DOHH2 (cell line): ENCODE results near the gene NPEPPS.
A peak's percentile ranks its signal among the peaks of the same experiment; 100 is the strongest.

Experiments used
- H3F3A ChIP-seq: fragments of 200-600 bp; sonication (generic), shearing (Covaris generic); 2 replicates; pipeline ENCODE4 v1.6.0; 2016; ENCODE audit warnings: antibody characterized with exemption, mild to moderate bottlenecking; ENCODE audit not compliant: control insufficient read depth, insufficient read depth
- H3K27ac ChIP-seq: fragments of 200-600 bp; sonication (generic); 2 replicates; pipeline ENCODE4 v1.5.1; 2014; ENCODE audit warnings: low read depth, mild to moderate bottlenecking, low read length, moderate library complexity
- H3K27me3 ChIP-seq: fragments of 200-600 bp; sonication (generic); 2 replicates; pipeline ENCODE4 v1.6.1; 2014; ENCODE audit warnings: mild to moderate bottlenecking, low read length, mixed read lengths; ENCODE audit not compliant: control insufficient read depth
- H3K36me3 ChIP-seq: fragments of 200-600 bp; sonication (generic); 2 replicates; pipeline ENCODE4 v1.6.1; 2014; ENCODE audit warnings: mild to moderate bottlenecking, low read length, moderate library complexity, mixed read lengths; ENCODE audit not compliant: control insufficient read depth
- H3K4me1 ChIP-seq: fragments of 200-600 bp; sonication (generic); 2 replicates; pipeline ENCODE4 v1.6.1; 2014; ENCODE audit warnings: mild to moderate bottlenecking, low read length, mixed read lengths; ENCODE audit not compliant: control insufficient read depth
- H3K4me2 ChIP-seq: fragments of 200-600 bp; sonication (generic); 2 replicates; pipeline ENCODE4 v1.6.0; 2014; ENCODE audit warnings: mild to moderate bottlenecking, low read length, moderate library complexity
- H3K4me3 ChIP-seq: fragments of 200-600 bp; sonication (generic); 2 replicates; pipeline ENCODE4 v1.5.1; 2014; ENCODE audit warnings: mild to moderate bottlenecking, low read length, mixed read lengths
- H3K79me2 ChIP-seq: fragments of 200-600 bp; sonication (generic); 2 replicates; pipeline ENCODE4 v1.6.1; 2014; ENCODE audit warnings: mild to moderate bottlenecking, low read length, mixed read lengths; ENCODE audit not compliant: control insufficient read depth
- H3K9me2 ChIP-seq: fragments of 200-600 bp; sonication (generic); replicated peaks from 2 replicates; pipeline ENCODE4 v1.6.1; 2014; ENCODE audit warnings: mild to moderate bottlenecking, low read length, mixed read lengths; ENCODE audit not compliant: control insufficient read depth
- H3K9me3 ChIP-seq: fragments of 200-600 bp; sonication (generic); 2 replicates; pipeline ENCODE4 v1.6.1; 2014; ENCODE audit warnings: antibody characterized with exemption, low read length, mixed read lengths; ENCODE audit not compliant: control insufficient read depth, insufficient read depth
- H4K20me1 ChIP-seq: fragments of 200-600 bp; sonication (generic); 2 replicates; pipeline ENCODE4 v1.6.0; 2014; ENCODE audit warnings: low read depth, mild to moderate bottlenecking, antibody characterized with exemption, low read length, moderate library complexity; ENCODE audit not compliant: control insufficient read depth, insufficient read depth
- CTCF ChIP-seq: fragments of 200-600 bp; sonication (generic); IDR thresholded peaks from one replicate; pipeline ENCODE4 v1.5.1; 2014; ENCODE audit warnings: antibody characterized with exemption, mild to moderate bottlenecking, low read depth, low read length; ENCODE audit not compliant: poor library complexity, severe bottlenecking
- EZH2phosphoT487 ChIP-seq: fragments of 200-600 bp; sonication (generic); IDR thresholded peaks from 2 replicates; pipeline ENCODE4 v1.6.1; 2017; ENCODE audit warnings: borderline replicate concordance, mild to moderate bottlenecking, antibody characterized with exemption, low read length, moderate library complexity, mixed read lengths

NPEPPS gene

GRCh38 chr17:47649153-47649971, 118.5 kb downstream of the NPEPPS start, which contains the start of gene KPNB1:
Gene KPNB1 (plus strand): TSS chr17:47649919. CDS start chr17:47650245, 326 bp downstream.
- Histone ChIP-seq H3K36me3 (peaks cover 44% of the 10 kb centered on the region), H3K4me2 (peak within 1 kb of the TSS; percentile 98), H3K4me3 (peak within 1 kb of the TSS; percentile 94), H3K9me3 (no peaks in the 10 kb centered on the region), H3K79me2 (peaks cover 61% of the 10 kb centered on the region), H4K20me1 (peaks cover 21% of the 10 kb centered on the region), H3K27ac (peak within 1 kb of the TSS; percentile 92), H3K27me3 (no peaks in the 10 kb centered on the region), H3K9me2 (no peaks in the 10 kb centered on the region), H3F3A (peaks cover 13% of the 10 kb centered on the region), H3K4me1 (peaks cover 46% of the 10 kb centered on the region)
- TF ChIP-seq EZH2phosphoT487 (no peak), CTCF (no peak)

- Histone ChIP-seq H3K4me1 (peaks cover 53% of the 10 kb centered on the region), H3K36me3 (peaks cover 51% of the 10 kb centered on the region), H3K4me3 (peak overlapping the region; percentile 94), H3K4me2 (peak overlapping the region; percentile 50), H3K79me2 (peaks cover 67% of the 10 kb centered on the region), H3K27ac (peak overlapping the region; percentile 92), H4K20me1 (peaks cover 28% of the 10 kb centered on the region), H3K9me2 (no peaks in the 10 kb centered on the region), H3K9me3 (no peaks in the 10 kb centered on the region), H3K27me3 (no peaks in the 10 kb centered on the region), H3F3A (peaks cover 13% of the 10 kb centered on the region)
- no peak for TF ChIP-seq EZH2phosphoT487
Observed at GRCh38 chr17:47649972-47650524, 119.1 kb downstream of the NPEPPS start.

GRCh38 chr17:47650525-47651522, 119.9 kb downstream of the NPEPPS start:
- Histone ChIP-seq H3K79me2 (peaks cover 75% of the 10 kb centered on the region), H3F3A (peaks cover 13% of the 10 kb centered on the region), H3K9me2 (no peaks in the 10 kb centered on the region), H3K9me3 (no peaks in the 10 kb centered on the region), H3K4me1 (peaks cover 61% of the 10 kb centered on the region), H3K27ac (peak overlapping the region; percentile 92), H3K4me3 (peak overlapping the region; percentile 94), H3K36me3 (peaks cover 58% of the 10 kb centered on the region), H3K4me2 (peak overlapping the region; percentile 78), H4K20me1 (peaks cover 35% of the 10 kb centered on the region), H3K27me3 (no peaks in the 10 kb centered on the region)
- TF ChIP-seq EZH2phosphoT487 (no peak), CTCF (no peak)
